ENCODE data around the gene AVEN. TPM values are rescaled to one million over a fixed set of nuclear protein-coding genes. Genes with fewer than 3 reads are reported as not detected.

AVEN gene
- polyA plus RNA-seq, 3 donors: 13.7 to 17.2 (median 14.4) TPM

DNA sequence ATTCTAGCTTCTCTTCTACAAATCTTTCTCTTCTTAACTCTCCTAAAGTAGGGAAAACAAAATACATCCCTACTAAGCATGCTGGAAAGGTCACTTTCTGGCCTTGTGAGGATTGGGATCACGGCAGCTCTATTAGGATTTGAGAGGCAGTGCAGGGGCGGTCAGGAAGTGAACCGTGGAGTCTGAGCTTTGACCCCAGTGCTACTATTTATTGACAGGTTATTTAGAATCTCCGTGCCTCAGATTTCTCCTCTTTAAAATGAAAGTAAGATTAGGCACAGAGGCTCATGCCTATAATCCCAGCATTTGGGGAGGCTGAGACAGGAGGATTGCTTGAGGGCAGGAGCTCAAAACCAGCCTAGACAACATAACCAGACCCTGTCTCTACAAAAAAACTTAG is 112.7 kb downstream of the AVEN start:
- no peak for DNase-seq

GRCh38 chr15:33923446-33923845 is 115.6 kb downstream of the AVEN start:
- DNase-seq: no peak

GRCh38 chr15:33915571-33916407 is 123.2 kb downstream of the AVEN start:
- peak; percentile 49 for DNase-seq

GRCh38 chr15:33913459-33913858 is 125.5 kb downstream of the AVEN start:
- no peak for DNase-seq

- no peak for DNase-seq
Measured at GRCh38 chr15:33912326-33912725, 126.7 kb downstream of the AVEN start.

DNA sequence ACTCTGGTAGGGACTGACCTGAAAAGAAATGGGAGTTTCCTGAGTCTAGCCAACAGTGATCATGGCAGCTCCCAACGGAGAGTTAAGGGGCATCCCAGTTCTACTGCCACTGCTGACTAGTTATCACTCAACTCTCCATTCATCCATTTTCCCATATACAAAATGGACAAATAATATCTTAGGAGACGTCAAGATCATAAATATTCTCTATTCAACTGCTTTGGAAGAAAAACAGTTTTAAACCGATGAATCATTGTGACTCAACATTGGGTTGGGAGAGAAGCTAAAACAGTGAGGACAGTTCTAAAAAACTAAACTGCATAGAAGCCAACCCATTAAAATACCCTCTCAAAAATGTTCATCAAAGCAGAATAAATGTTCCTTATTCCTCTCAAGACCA is 128.3 kb downstream of the AVEN start:
- DNase-seq: no peak

DNA sequence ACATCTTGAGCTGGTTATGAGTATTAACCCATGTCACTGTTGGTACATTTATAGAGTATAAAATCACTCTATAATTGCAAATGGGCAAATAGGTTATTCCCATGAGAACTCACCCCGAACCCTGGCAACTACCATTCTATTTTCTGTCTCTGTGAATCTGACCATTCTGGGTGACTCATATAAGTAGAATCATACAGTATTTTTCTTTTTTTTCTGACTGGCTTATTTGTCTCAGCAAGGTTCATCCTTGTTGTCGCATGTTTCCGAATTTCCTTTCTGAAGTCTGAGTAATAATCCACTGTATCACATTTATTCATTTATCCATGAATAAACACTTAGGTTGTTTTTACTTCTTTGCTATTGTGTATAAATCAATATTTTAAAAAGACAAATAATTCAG is 130.6 kb downstream of the AVEN start:
- no peak for DNase-seq

- no peak for DNase-seq
Measured at GRCh38 chr15:33907326-33907725, 131.7 kb downstream of the AVEN start.

DNA sequence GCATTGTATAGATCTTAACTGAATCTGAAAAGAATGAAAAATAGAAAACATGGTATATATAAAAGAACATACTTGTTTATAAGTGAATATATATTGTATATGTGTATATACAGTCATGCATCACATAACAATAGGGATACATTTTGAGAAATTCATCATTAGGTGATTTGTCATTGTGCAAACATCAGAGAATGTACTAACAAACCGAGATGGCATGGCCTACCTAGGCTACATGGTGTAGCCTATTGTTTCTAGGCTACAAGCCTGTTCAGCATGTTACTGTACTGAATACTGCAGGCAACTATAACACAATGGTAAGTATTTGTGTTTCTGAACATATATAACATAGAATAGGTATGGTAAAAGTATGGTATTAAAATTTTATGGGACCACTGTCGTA is 135.3 kb downstream of the AVEN start:
- no peak for DNase-seq

GRCh38 chr15:33902043-33902442 is 137.0 kb downstream of the AVEN start:
- DNase-seq: no peak

GRCh38 chr15:33894193-33894592 is 144.8 kb downstream of the AVEN start:
- DNase-seq: no peak

- DNase-seq: peak; percentile 43
Measured at GRCh38 chr15:33888176-33888575, 150.8 kb downstream of the AVEN start.

- no peak for DNase-seq
Measured at GRCh38 chr15:33882921-33883320, 156.1 kb downstream of the AVEN start.

GRCh38 chr15:33874156-33874555 is 164.8 kb downstream of the AVEN start:
- DNase-seq: no peak

DNA sequence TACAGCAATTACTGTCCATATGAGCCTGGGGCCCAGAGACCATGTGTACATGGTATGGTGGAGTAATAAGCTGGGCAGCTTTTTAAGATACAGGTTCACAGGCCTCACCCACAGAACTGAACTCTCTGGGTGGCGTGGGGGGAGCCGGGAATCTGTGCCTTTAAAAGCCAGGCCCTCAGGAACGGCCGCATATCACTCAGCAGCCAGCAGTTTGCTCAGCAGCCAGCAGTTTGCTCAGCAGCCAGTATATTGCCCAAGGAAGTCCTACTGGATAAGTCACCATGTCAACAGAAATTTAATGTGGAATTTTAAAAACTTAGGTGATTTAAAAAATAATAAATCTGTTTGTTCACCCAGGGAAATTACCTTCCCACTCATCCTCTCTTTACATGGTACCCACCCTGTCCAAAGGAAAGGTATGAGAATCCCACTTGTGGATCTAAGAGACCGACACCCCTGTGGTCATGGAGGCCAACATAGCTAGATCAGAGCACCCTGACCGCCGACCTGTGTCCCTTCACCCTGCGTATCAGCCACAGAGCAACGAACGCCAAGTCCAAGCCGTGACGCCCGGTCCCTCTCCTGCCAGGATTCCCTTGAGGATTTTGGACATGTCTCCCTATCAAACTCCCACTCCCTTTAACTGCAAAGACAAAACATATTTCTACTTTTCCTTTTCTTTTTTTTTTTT is 166.4 kb downstream of the AVEN start:
- DNase-seq: no peak

- no peak for DNase-seq
Measured at GRCh38 chr15:33871980-33872379, 167.0 kb downstream of the AVEN start.

DNA sequence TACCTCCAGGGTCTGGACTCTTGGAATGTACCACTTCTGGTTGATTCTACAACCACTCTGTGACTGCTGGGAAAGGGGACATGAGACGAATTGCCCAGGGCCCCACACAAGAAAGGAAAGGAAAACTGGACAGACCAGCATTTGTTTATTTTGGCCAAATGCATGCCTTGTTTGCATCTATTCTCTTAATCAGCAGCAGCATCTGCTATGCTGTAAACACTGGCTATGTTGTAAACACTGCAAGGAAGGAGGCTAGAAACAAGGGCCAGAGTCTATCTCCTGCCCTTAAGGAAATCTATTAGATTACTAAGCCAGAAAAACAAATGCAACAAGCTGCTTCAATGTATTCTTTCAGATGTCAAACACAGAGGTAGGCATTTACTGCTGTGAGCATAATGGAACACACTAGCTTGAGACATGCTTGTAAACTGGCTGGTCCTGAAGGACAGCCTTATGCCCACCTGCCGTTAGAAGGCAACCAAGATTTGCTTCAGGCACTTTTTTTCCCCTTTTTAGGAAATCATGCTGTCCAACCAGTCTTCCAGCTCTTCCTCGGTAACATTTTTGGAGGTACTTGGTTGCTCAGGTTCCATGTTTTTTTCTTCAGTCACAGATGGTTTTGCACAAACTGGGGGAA is 172.8 kb downstream of the AVEN start:
- DNase-seq: no peak

DNA sequence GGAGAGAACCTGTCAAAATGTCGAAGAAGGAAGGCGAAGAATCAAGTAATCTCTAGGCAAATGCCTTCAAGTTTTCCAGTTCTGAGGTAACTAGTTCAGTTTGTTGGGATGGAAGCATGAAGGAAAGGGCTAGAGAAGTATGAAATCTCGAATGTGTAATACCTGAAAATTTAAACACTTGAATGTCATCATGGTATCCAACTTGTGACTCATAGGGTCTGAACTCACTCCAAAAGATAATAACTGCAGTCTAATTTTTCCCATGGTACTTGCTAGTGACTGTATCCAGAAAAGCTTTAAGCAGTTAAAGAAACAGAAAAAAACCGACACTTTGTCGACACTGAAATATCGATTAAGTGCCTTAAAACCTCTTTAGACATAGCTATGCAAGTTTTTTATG is 173.6 kb downstream of the AVEN start:
- DNase-seq: no peak

GRCh38 chr15:33864360-33865075 is 174.5 kb downstream of the AVEN start:
- DNase-seq: no peak

GRCh38 chr15:33860754-33861153 is 178.2 kb downstream of the AVEN start:
- DNase-seq: no peak

GRCh38 chr15:33859992-33860545 is 178.9 kb downstream of the AVEN start:
- no peak for DNase-seq

DNA sequence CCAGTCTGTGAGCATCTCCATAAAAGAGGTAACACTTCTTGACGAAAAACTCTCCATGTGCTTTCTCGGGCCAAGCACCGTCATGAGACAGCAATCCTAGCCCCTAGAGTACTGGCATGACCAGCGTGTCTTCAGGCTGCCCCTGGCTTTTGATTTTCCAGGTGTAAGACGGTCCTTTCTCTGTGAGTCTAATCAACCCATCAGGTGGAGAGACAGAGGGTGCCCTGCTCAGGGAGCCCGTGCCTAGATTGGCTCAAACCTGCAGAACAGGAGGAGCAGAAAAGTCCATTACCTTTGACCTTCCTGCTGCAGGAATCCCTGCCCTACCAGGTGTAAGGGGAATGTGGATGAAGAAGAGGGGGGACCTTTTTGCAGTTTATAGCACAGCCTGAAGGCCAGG is 180.2 kb downstream of the AVEN start:
- DNase-seq: no peak
